ENCODE results near the gene PRR23C. TPM values are rescaled to one million over a fixed set of nuclear protein-coding genes. Genes with fewer than 3 reads are reported as not detected.

Gene PRR23C
- total and polyA plus RNA-seq, 2 donors (not counting 1 experiment from before 2014, with no cell fraction given) = not detected

- no peaks in the 10 kb centered on the region for H3K9me3 ChIP-seq (ENCODE audit: control insufficient read depth, insufficient read depth, low read depth, low read length)
- no peaks in the 10 kb centered on the region for H3K27me3 ChIP-seq (ENCODE audit: control insufficient read depth, insufficient read depth, low read length)
- no peak overlapping the region for H2AFZ ChIP-seq (ENCODE audit: low read length)
- no peaks in the 10 kb centered on the region for H3K79me2 ChIP-seq (ENCODE audit: control insufficient read depth, insufficient read depth, low read length)
- DNase-seq (ENCODE audit: low read depth in 2 of 2) = no peak
- H3K9ac ChIP-seq (ENCODE audit: insufficient read depth, low read length) = no peak overlapping the region
- no peaks in the 10 kb centered on the region for H4K20me1 ChIP-seq (ENCODE audit: control insufficient read depth, extremely low read depth, insufficient read depth, low read length)
- H3K27ac ChIP-seq (ENCODE audit: insufficient read depth, low read length) = no peak overlapping the region
- H3K36me3 ChIP-seq (ENCODE audit: control insufficient read depth, insufficient read depth, low read length) = no peaks in the 10 kb centered on the region
- no peak for TF ChIP-seq EZH2 (IDR thresholded peaks at IDR 0.05; ENCODE audit: low read length, missing control alignments)
- no peak overlapping the region for H3K4me2 ChIP-seq (ENCODE audit: extremely low read depth, insufficient read depth, low read length)
- H3K4me1 ChIP-seq (ENCODE audit: control insufficient read depth, extremely low read depth, insufficient read depth, low read length) = no peaks in the 10 kb centered on the region
- H3K4me3 ChIP-seq (replicated peaks in 1 of 4; ENCODE audit: control extremely low read depth in 1 of 4, insufficient read depth in 1 of 4, low read depth in 3 of 4, low read length in 4 of 4) = no peak overlapping the region
Measured at GRCh38 chr3:139024968-139025367, 19.7 kb downstream of the PRR23C start.

DNA sequence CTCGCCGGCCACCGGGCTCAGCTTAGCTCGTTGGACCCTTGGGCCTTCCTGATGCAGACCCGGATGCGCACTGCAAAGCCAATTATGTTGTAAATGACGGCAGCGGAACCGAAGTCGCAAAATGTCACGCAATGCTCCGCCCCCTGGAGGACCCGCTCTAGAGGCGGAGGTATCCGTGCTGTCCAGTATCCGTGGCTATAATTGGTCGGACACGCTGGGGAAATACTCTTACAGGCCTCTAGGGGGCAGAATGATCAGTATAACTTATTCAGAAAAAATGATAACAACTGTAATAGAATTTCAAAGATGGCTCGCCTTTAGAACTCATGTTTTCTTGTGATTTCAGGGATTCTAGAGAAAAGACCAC is 23.8 kb downstream of the PRR23C start, which contains the start of gene PRR23B:
TSS of gene PRR23B (minus strand) at position 59 of the 367 bp plus-strand sequence. CDS start 265 bp downstream, outside the sequence.
- TF ChIP-seq CTCF (conservative IDR thresholded peaks at IDR 0.05 in 1 of 2, IDR thresholded peaks at IDR 0.05 in 1 of 2; ENCODE audit: low read depth in 1 of 2, low read length in 2 of 2) = no peak
- no peak for TF ChIP-seq EZH2 (IDR thresholded peaks at IDR 0.05; ENCODE audit: low read length, missing control alignments)
- no peaks in the 10 kb centered on the region for H3K4me1 ChIP-seq (ENCODE audit: control insufficient read depth, extremely low read depth, insufficient read depth, low read length)

DNA sequence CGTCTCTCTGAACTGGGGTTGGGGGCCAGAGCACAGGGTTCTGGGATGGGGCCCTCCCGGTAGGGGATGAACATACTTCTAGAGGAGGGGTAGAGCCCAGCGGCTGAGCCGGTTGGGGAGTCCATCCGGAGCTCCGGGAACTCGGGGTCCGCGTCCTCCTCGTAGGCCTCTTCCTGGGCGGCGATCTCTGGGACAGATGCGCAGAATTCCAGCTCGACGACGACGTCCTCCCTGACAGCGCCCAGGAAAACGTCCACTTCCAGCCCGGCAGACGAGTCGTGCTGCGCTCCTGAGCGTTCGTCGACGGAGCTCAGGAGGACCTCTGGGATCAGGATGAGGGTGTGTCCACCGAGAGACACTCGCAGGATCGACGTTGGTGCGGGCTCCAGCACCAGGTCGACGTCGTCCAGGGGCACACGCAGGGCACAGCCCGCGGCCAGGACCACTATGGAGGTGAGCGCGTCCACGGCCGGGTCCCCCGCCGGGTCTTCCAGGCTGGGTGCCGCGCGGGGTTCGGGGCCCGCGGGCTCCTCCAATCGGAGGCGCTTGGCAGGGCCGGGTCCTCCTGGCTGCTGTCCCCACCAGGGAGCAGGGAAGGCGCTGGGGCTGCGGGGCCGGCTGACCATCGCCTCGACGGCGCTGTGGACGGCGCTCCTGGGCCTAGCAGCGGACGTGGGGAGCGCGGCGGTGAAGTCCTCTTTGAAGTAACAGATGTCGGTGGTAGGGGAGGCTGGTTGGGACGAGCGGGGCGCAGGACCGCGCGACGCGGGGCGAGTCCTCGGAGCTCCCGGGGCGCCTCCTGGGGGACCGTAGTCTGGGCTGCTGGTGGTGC is 24.4 kb downstream of the PRR23C start:
- TF ChIP-seq EZH2 (IDR thresholded peaks at IDR 0.05; ENCODE audit: low read length, missing control alignments) (no peak), CTCF (conservative IDR thresholded peaks at IDR 0.05 in 1 of 2, IDR thresholded peaks at IDR 0.05 in 1 of 2; ENCODE audit: low read depth in 1 of 2, low read length in 2 of 2) (no peak)
- Histone ChIP-seq H3K9me3 (ENCODE audit: control insufficient read depth, insufficient read depth, low read depth, low read length) (no peaks in the 10 kb centered on the region), H3K4me1 (ENCODE audit: control insufficient read depth, extremely low read depth, insufficient read depth, low read length) (no peaks in the 10 kb centered on the region), H3K79me2 (ENCODE audit: control insufficient read depth, insufficient read depth, low read length) (no peaks in the 10 kb centered on the region), H3K27ac (ENCODE audit: insufficient read depth, low read length) (no peak overlapping the region), H3K4me2 (ENCODE audit: extremely low read depth, insufficient read depth, low read length) (no peak overlapping the region), H3K27me3 (ENCODE audit: control insufficient read depth, insufficient read depth, low read length) (no peaks in the 10 kb centered on the region), H3K4me3 (replicated peaks in 1 of 4; ENCODE audit: control extremely low read depth in 1 of 4, insufficient read depth in 1 of 4, low read depth in 3 of 4, low read length in 4 of 4) (no peak overlapping the region), H4K20me1 (ENCODE audit: control insufficient read depth, extremely low read depth, insufficient read depth, low read length) (no peaks in the 10 kb centered on the region), H2AFZ (ENCODE audit: low read length) (no peak overlapping the region), H3K9ac (ENCODE audit: insufficient read depth, low read length) (no peak overlapping the region), H3K36me3 (ENCODE audit: control insufficient read depth, insufficient read depth, low read length) (no peaks in the 10 kb centered on the region)
- DNase-seq (ENCODE audit: low read depth in 2 of 2) = no peak

More for the DNA sequence above, 23.8 kb downstream of the PRR23C start, which contains the start of gene PRR23B:
- Histone ChIP-seq H3K4me2 (ENCODE audit: extremely low read depth, insufficient read depth, low read length) (no peak within 1 kb of the TSS), H3K36me3 (ENCODE audit: control insufficient read depth, insufficient read depth, low read length) (no peaks in the 10 kb centered on the region), H3K9me3 (ENCODE audit: control insufficient read depth, insufficient read depth, low read depth, low read length) (no peaks in the 10 kb centered on the region), H4K20me1 (ENCODE audit: control insufficient read depth, extremely low read depth, insufficient read depth, low read length) (no peaks in the 10 kb centered on the region), H2AFZ (ENCODE audit: low read length) (no peak within 1 kb of the TSS), H3K27me3 (ENCODE audit: control insufficient read depth, insufficient read depth, low read length) (no peaks in the 10 kb centered on the region), H3K9ac (ENCODE audit: insufficient read depth, low read length) (no peak within 1 kb of the TSS), H3K79me2 (ENCODE audit: control insufficient read depth, insufficient read depth, low read length) (no peaks in the 10 kb centered on the region), H3K27ac (ENCODE audit: insufficient read depth, low read length) (no peak within 1 kb of the TSS), H3K4me3 (replicated peaks in 1 of 4; ENCODE audit: control extremely low read depth in 1 of 4, insufficient read depth in 1 of 4, low read depth in 3 of 4, low read length in 4 of 4) (no peak within 1 kb of the TSS)
- DNase-seq (ENCODE audit: low read depth in 2 of 2) = no peak

Data from fibroblast of lung (primary cell).